SU-DHL-6 (cell line): Measurements from ENCODE around the gene CCDC88C.

ENCODE experiments used
- H2AFZ ChIP-seq: fragments of 200-600 bp; sonication (generic); 2 replicates; pipeline ENCODE4 v1.6.1; 2014; ENCODE audit warnings: low read depth, mild to moderate bottlenecking, moderate library complexity, mixed read lengths, antibody characterized with exemption, low read length; ENCODE audit not compliant: severe bottlenecking
- H3F3A ChIP-seq: fragments of 200-600 bp; shearing (Covaris generic); 2 replicates; pipeline ENCODE4 v1.6.0; 2016; ENCODE audit warnings: antibody characterized with exemption, mild to moderate bottlenecking; ENCODE audit not compliant: insufficient read depth
- H3K27ac ChIP-seq: fragments of 200-600 bp; sonication (generic); 2 replicates; pipeline ENCODE4 v1.5.1; 2016; ENCODE audit warnings: low read depth, mild to moderate bottlenecking, low read length, moderate library complexity, mixed read lengths
- H3K27me3 ChIP-seq: fragments of 200-600 bp; sonication (generic), shearing (Covaris generic); 2 replicates; pipeline ENCODE4 v1.6.0; 2014; ENCODE audit warnings: mild to moderate bottlenecking, low read length
- H3K36me3 ChIP-seq: fragments of 200-600 bp; sonication (generic); 2 replicates; pipeline ENCODE4 v1.6.1; 2014; ENCODE audit warnings: mild to moderate bottlenecking, low read length, mixed read lengths
- H3K4me2 ChIP-seq: fragments of 300-600, 200-600 bp; shearing (Covaris generic), sonication (generic); 2 replicates; pipeline ENCODE4 v1.6.0; 2014; ENCODE audit warnings: low read length, low read depth, mild to moderate bottlenecking; ENCODE audit not compliant: poor library complexity, severe bottlenecking
- H3K4me3 ChIP-seq: fragments of 200-600 bp; sonication (generic); 2 replicates; pipeline ENCODE4 v1.5.1; 2014; ENCODE audit warnings: antibody characterized with exemption, low read length, mild to moderate bottlenecking, mixed read lengths; ENCODE audit not compliant: insufficient read depth, poor library complexity, severe bottlenecking
- H3K79me2 ChIP-seq: fragments of 200-600 bp; sonication (generic); 2 replicates; pipeline ENCODE4 v1.6.1; 2014; ENCODE audit warnings: mild to moderate bottlenecking, low read length, moderate library complexity; ENCODE audit not compliant: insufficient read depth
- H3K9ac ChIP-seq: fragments of 200-600 bp; sonication (generic); 2 replicates; pipeline ENCODE4 v1.7.0; 2014; ENCODE audit warnings: mild to moderate bottlenecking, low read length
- H3K9me2 ChIP-seq: fragments of 200-600 bp; sonication (generic); replicated peaks from 2 replicates; pipeline ENCODE4 v1.6.1; 2014; ENCODE audit warnings: low read length; ENCODE audit not compliant: insufficient read depth
- H3K9me3 ChIP-seq: fragments of 200-600 bp; sonication (generic); 2 replicates; pipeline ENCODE4 v1.6.1; 2014; ENCODE audit warnings: low read length, mixed read lengths; ENCODE audit not compliant: insufficient read depth
- H4K20me1 ChIP-seq: fragments of 200-600 bp; sonication (generic); 2 replicates; pipeline ENCODE4 v1.6.1; 2014; ENCODE audit warnings: low read depth, mild to moderate bottlenecking, antibody characterized with exemption, low read length, moderate library complexity, mixed read lengths
- EZH2phosphoT487 ChIP-seq: fragments of 200-600 bp; sonication (generic), shearing (Covaris generic); conservative IDR thresholded peaks from 2 replicates; pipeline ENCODE4 v1.6.1; 2018; ENCODE audit warnings: mild to moderate bottlenecking, antibody characterized with exemption, low read length, moderate library complexity, mixed read lengths
- TF ChIP-seq, protein P1 (sequence below): fragments of 200-600 bp; sonication (generic); IDR thresholded peaks from one replicate; pipeline ENCODE4 v1.5.1; 2017; ENCODE audit warnings: antibody characterized with exemption, mild to moderate bottlenecking, low read length, moderate library complexity; ENCODE audit not compliant: insufficient read depth, poor library complexity, severe bottlenecking

The CCDC88C gene

DNA sequence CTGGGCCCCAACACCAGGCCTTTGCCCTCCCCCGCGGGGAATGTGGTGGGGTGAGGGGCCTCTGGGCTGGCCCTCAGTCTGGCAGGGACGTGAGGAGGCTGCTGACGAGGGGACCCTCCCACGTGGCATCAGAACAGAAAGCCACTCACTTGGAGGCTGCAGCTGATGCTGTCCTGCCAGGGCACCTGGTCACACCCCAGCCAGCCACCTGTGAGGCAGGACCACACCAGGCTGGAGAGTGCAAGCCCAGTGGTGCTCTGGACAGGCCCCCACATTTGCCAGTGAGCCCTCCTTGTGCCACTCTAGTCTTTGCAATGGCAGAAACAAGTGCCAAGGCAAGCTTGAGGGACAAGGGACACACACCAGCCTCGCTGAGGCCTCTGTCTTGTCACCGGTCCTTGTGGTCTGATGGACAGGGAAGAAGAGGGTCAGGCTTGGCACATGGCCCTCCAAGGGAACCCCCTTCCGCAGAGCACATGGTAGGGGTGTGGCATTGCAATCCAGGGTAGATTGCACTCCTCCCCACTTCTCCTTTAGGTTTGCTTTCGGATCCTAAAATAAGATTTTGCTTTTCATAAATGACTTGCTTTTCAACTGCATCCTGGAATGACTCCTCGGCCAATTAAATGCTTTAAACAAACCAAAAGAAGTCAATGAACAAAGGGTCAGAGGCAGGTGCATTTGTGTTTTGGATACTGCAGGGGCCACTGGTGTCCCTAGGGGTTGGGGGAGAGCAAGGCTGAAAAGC, 53.7 kb downstream of the CCDC88C start:
- Histone ChIP-seq H3K27me3 (no peaks in the 10 kb centered on the region), H4K20me1 (no peaks in the 10 kb centered on the region), H3F3A (peaks cover 64% of the 10 kb centered on the region), H3K27ac (peak overlapping the region; percentile 98), H3K9ac (peak overlapping the region; percentile 61), H3K4me2 (peak overlapping the region; percentile 83), H3K79me2 (peaks cover 88% of the 10 kb centered on the region), H3K9me3 (no peaks in the 10 kb centered on the region), H3K4me3 (peak overlapping the region; percentile 7), H3K9me2 (no peaks in the 10 kb centered on the region), H2AFZ (no peak overlapping the region), H3K36me3 (no peaks in the 10 kb centered on the region)
- TF ChIP-seq EZH2phosphoT487: no peak
- TF ChIP-seq, protein P1, sequence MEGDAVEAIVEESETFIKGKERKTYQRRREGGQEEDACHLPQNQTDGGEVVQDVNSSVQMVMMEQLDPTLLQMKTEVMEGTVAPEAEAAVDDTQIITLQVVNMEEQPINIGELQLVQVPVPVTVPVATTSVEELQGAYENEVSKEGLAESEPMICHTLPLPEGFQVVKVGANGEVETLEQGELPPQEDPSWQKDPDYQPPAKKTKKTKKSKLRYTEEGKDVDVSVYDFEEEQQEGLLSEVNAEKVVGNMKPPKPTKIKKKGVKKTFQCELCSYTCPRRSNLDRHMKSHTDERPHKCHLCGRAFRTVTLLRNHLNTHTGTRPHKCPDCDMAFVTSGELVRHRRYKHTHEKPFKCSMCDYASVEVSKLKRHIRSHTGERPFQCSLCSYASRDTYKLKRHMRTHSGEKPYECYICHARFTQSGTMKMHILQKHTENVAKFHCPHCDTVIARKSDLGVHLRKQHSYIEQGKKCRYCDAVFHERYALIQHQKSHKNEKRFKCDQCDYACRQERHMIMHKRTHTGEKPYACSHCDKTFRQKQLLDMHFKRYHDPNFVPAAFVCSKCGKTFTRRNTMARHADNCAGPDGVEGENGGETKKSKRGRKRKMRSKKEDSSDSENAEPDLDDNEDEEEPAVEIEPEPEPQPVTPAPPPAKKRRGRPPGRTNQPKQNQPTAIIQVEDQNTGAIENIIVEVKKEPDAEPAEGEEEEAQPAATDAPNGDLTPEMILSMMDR: no peak

DNA sequence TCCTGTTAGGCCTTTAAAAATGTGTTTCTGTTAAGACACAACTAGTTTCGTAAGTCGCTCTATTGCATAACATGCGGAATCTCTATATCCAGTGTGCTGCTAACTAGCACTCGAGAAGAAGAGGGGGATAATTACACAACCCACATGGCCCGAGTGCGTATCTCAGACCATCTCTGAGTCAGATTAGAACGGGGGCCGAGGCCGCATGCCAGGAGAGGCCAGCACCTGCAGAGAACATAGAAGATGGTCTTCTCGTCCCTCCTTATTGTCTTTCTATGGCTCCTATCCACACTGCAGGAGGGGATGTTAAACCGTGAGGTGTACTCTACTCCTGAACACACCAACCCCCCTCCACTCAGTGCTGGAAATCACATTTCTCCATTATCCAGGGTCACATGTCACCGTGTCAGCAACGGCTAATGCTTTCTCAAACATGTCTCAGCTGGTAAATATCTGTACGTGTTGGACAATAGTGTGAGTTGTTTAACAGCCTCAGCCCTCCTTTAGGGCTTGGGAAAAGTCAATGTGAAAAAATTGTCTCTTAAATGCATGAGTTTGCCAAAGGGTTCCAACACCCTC, 56.3 kb downstream of the CCDC88C start:
- peaks cover 64% of the 10 kb centered on the region for H3F3A ChIP-seq
- H3K79me2 ChIP-seq: peaks cover 90% of the 10 kb centered on the region
- no peak overlapping the region for H3K4me2 ChIP-seq
- peak overlapping the region; percentile 56; the same call in 1 of the 2 replicates for H3K27ac ChIP-seq
- H2AFZ ChIP-seq: no peak overlapping the region
- no peak overlapping the region for H3K4me3 ChIP-seq
- no peak overlapping the region for H3K9ac ChIP-seq
- no peak for TF ChIP-seq EZH2phosphoT487
- TF ChIP-seq, protein P1: no peak
- no peaks in the 10 kb centered on the region for H3K9me2 ChIP-seq
- H3K9me3 ChIP-seq: no peaks in the 10 kb centered on the region
- H3K36me3 ChIP-seq: no peaks in the 10 kb centered on the region
- H4K20me1 ChIP-seq: no peaks in the 10 kb centered on the region
- no peaks in the 10 kb centered on the region for H3K27me3 ChIP-seq

DNA sequence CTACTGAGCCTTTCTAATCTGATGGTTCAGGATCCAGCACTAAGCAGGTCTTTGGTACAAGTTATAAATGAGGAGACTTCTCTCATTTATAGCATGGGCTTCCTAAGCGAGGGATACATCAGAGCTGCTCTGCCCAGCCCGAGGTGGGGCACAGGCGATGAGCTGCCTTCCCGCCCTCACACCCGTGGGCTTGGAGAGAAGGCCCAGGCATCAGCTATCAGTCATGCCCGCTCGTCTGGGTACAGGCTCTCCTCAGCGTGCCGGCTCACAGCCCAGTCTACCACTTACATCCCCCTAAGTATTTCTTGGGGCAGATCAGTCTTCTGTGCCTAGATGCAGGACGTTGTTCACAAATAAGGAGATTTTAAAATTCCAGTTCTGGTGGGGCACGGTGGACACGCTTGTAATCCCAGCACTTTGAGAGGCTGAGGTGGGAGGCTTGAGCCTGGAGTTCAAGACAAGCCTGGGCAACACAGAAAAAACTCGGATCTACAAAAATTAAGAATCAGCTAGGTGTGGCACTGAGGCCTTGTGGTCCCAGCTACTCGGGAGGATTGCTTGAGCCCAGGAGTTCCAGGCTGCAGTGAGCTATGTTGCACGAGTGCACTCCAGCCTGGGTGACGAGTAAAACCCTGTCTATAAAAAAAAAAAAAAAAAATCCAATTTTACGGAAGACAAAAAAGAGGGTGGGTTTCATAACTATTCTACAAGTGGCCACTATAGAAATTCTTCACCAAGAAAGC, 57.0 kb downstream of the CCDC88C start:
- Histone ChIP-seq H3K27ac (peak overlapping the region; percentile 56; the same call in 1 of the 2 replicates), H3K9me3 (no peaks in the 10 kb centered on the region), H3K9me2 (no peaks in the 10 kb centered on the region), H3K4me3 (no peak overlapping the region), H2AFZ (no peak overlapping the region), H4K20me1 (no peaks in the 10 kb centered on the region), H3K79me2 (peaks cover 84% of the 10 kb centered on the region), H3K9ac (no peak overlapping the region), H3K4me2 (no peak overlapping the region), H3F3A (peaks cover 65% of the 10 kb centered on the region), H3K27me3 (no peaks in the 10 kb centered on the region), H3K36me3 (no peaks in the 10 kb centered on the region)
- no peak for TF ChIP-seq EZH2phosphoT487
- TF ChIP-seq, protein P1: no peak
